ENCODE results near the gene GCN1.

DNA sequence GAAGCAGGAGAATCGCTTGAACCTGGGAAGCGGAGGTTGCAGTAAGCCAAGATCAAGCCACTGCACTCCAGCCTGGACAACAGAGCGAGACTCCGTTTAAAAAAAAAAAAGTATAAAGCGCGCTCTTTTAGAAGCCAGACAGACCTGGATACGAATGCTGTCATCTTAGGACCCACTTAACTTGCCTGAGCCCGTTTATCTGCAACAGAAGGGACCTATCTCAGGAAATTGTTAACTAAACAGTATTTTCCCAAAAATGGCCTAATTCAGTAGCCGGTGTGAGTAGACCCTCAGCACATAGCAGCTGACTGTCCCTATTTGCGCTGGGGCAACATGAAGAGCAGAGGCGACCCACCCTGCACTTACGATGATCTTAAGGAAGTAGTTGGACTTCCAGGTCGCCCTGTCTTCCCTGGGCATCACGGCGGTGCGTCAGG is 5.9 kb upstream of the GCN1 start:
- TF ChIP-seq, protein P1, sequence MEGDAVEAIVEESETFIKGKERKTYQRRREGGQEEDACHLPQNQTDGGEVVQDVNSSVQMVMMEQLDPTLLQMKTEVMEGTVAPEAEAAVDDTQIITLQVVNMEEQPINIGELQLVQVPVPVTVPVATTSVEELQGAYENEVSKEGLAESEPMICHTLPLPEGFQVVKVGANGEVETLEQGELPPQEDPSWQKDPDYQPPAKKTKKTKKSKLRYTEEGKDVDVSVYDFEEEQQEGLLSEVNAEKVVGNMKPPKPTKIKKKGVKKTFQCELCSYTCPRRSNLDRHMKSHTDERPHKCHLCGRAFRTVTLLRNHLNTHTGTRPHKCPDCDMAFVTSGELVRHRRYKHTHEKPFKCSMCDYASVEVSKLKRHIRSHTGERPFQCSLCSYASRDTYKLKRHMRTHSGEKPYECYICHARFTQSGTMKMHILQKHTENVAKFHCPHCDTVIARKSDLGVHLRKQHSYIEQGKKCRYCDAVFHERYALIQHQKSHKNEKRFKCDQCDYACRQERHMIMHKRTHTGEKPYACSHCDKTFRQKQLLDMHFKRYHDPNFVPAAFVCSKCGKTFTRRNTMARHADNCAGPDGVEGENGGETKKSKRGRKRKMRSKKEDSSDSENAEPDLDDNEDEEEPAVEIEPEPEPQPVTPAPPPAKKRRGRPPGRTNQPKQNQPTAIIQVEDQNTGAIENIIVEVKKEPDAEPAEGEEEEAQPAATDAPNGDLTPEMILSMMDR (conservative IDR thresholded peaks at IDR 0.05; ENCODE audit: low read length), result no peak
- TF ChIP-seq EZH2phosphoT487 (IDR thresholded peaks at IDR 0.05; ENCODE audit: borderline replicate concordance, low read depth, low read length), result no peak

Data from OCI-LY7 (cell line).